Stomach smooth muscle (tissue), 2 donors: ENCODE results near the gene DEAF1.

Experiments
- H3K27ac ChIP-seq: one replicate; pipeline ENCODE4 v1.7.0; 2013; ENCODE audit warnings: mild to moderate bottlenecking, low read length, inconsistent platforms
- H3K27me3 ChIP-seq, 2 donors: one replicate each; pipeline ENCODE4 v1.7.0; 2013; ENCODE audit warnings: low read length in 2 of 2; ENCODE audit not compliant: insufficient read depth in 2 of 2, control insufficient read depth in 1 of 2
- H3K36me3 ChIP-seq, 2 donors: one replicate each; pipeline ENCODE4 v1.7.0; 2013; ENCODE audit warnings: low read length in 2 of 2; ENCODE audit not compliant: control insufficient read depth in 2 of 2, insufficient read depth in 2 of 2
- H3K4me1 ChIP-seq: one replicate; pipeline ENCODE4 v1.7.0; 2013; ENCODE audit warnings: low read length; ENCODE audit not compliant: control insufficient read depth, insufficient read depth
- H3K4me3 ChIP-seq, 2 donors: one replicate each; pipeline ENCODE4 v1.7.0; 2013; ENCODE audit warnings: low read length in 2 of 2
- H3K9ac ChIP-seq, 2 donors: one replicate each; pipeline ENCODE4 v1.7.0; 2013; ENCODE audit warnings: low read length in 2 of 2, mild to moderate bottlenecking in 1 of 2
- H3K9me3 ChIP-seq, 2 donors: one replicate each; pipeline ENCODE4 v1.7.0; 2013; ENCODE audit warnings: low read length in 2 of 2; ENCODE audit not compliant: control insufficient read depth in 2 of 2
- donor health status: healthy.
- donor health status: Pancreatic carcinoma.

Gene DEAF1

GRCh38 chr11:697811-698311, 2.8 kb upstream of the DEAF1 start:
- Histone ChIP-seq H3K36me3 (peaks cover 4 to 8% of the 10 kb centered on the region in 2 donors), H3K4me1 (peaks cover 47% of the 10 kb centered on the region), H3K27me3 (no peaks in the 10 kb centered on the region), H3K27ac (peak overlapping the region; percentile 98), H3K4me3 (peak overlapping the region; percentile 18 to 84), H3K9me3 (no peaks in the 10 kb centered on the region), H3K9ac (peak overlapping the region; percentile 61 to 80)

GRCh38 chr11:696955-697491, 2.0 kb upstream of the DEAF1 start:
- H3K4me3 ChIP-seq, result peak overlapping the region in 1 of 2 donors; percentile 84
- H3K36me3 ChIP-seq, result peaks cover 4 to 8% of the 10 kb centered on the region in 2 donors
- peak overlapping the region; percentile 80 to 95 for H3K9ac ChIP-seq
- H3K27ac ChIP-seq, result peak overlapping the region; percentile 98
- no peaks in the 10 kb centered on the region for H3K9me3 ChIP-seq
- H3K27me3 ChIP-seq, result no peaks in the 10 kb centered on the region
- peaks cover 43% of the 10 kb centered on the region for H3K4me1 ChIP-seq

- Histone ChIP-seq H3K27me3 (no peaks in the 10 kb centered on the region), H3K9ac (peak within 1 kb of the TSS; percentile 95 to 98), H3K4me1 (peaks cover 43% of the 10 kb centered on the region), H3K27ac (peak within 1 kb of the TSS; percentile 98), H3K36me3 (peaks cover 3 to 4% of the 10 kb centered on the region in 2 donors), H3K4me3 (peak within 1 kb of the TSS; percentile 82 to 84), H3K9me3 (no peaks in the 10 kb centered on the region)
Observed at GRCh38 chr11:695538-696248, 671 bp upstream of the DEAF1 start, which contains the start of gene TMEM80. TMEM80 (plus strand) TSS chr11:695816; CDS start chr11:695828, 12 bp downstream.

GRCh38 chr11:695288-695537, 191 bp upstream of the DEAF1 start:
- H3K27me3 ChIP-seq, result no peaks in the 10 kb centered on the region
- peaks cover 0 to 6% of the 10 kb centered on the region in 2 donors for H3K36me3 ChIP-seq
- peaks cover 43% of the 10 kb centered on the region for H3K4me1 ChIP-seq
- H3K9me3 ChIP-seq, result no peaks in the 10 kb centered on the region
- H3K9ac ChIP-seq, result peak overlapping the region; percentile 95 to 98
- H3K27ac ChIP-seq, result peak overlapping the region; percentile 98
- peak overlapping the region; percentile 77 to 84 for H3K4me3 ChIP-seq

GRCh38 chr11:693887-694562, 997 bp downstream of the DEAF1 start:
- Histone ChIP-seq H3K27me3 (no peaks in the 10 kb centered on the region), H3K9ac (peak overlapping the region in 1 of 2 donors; percentile 14), H3K4me3 (peak overlapping the region in 1 of 2 donors; percentile 67), H3K9me3 (no peaks in the 10 kb centered on the region), H3K36me3 (peaks cover 2 to 6% of the 10 kb centered on the region in 2 donors), H3K4me1 (peaks cover 43% of the 10 kb centered on the region), H3K27ac (no peak overlapping the region)

- Histone ChIP-seq H3K27ac (peak overlapping the region; percentile 24), H3K36me3 (peaks cover 8% of the 10 kb centered on the region in 2 donors), H3K4me3 (peak overlapping the region in 1 of 2 donors; percentile 67), H3K9me3 (no peaks in the 10 kb centered on the region), H3K27me3 (no peaks in the 10 kb centered on the region), H3K4me1 (peaks cover 38% of the 10 kb centered on the region), H3K9ac (peak overlapping the region; percentile 37 to 55)
Observed at GRCh38 chr11:693415-693831, 1.6 kb downstream of the DEAF1 start.

- Histone ChIP-seq H3K9ac (peak overlapping the region; percentile 37 to 55), H3K27me3 (no peaks in the 10 kb centered on the region), H3K27ac (peak overlapping the region; percentile 24), H3K4me3 (no peak overlapping the region), H3K36me3 (peaks cover 8 to 12% of the 10 kb centered on the region in 2 donors), H3K4me1 (peaks cover 33% of the 10 kb centered on the region), H3K9me3 (no peaks in the 10 kb centered on the region)
Observed at GRCh38 chr11:692824-693414, 2.1 kb downstream of the DEAF1 start.

GRCh38 chr11:691710-692590, 3.1 kb downstream of the DEAF1 start:
- Histone ChIP-seq H3K27ac (no peak overlapping the region), H3K4me1 (peaks cover 24% of the 10 kb centered on the region), H3K36me3 (peaks cover 11 to 19% of the 10 kb centered on the region in 2 donors), H3K4me3 (no peak overlapping the region), H3K9ac (no peak overlapping the region), H3K9me3 (no peaks in the 10 kb centered on the region), H3K27me3 (no peaks in the 10 kb centered on the region)

- Histone ChIP-seq H3K9ac (no peak overlapping the region), H3K4me3 (no peak overlapping the region), H3K27ac (no peak overlapping the region), H3K9me3 (no peaks in the 10 kb centered on the region), H3K36me3 (peaks cover 15 to 28% of the 10 kb centered on the region in 2 donors), H3K4me1 (peaks cover 16% of the 10 kb centered on the region), H3K27me3 (no peaks in the 10 kb centered on the region)
Observed at GRCh38 chr11:690738-691633, 4.0 kb downstream of the DEAF1 start.
